Naive B cell (primary cell): ENCODE measurements around the gene CLRN1. TPM values are rescaled to one million over a fixed set of nuclear protein-coding genes. Genes with fewer than 3 reads are reported as not detected.
"Not testable (repeated sequence)": the region's sequence is repeated elsewhere in the genome, so short reads cannot be mapped to it uniquely, and the experiment has no call there.

ENCODE experiments used
- ATAC-seq, 2 donors: fragments of 150-1000 bp; cut with Tn5 transposase; 2 replicates each; pipeline ENCODE4 v1.10.0; 2021; ENCODE audit warnings: low read depth in 2 of 2, mild to moderate bottlenecking in 2 of 2, moderate library complexity in 2 of 2
- DNase-seq: peaks from one replicate; pipeline ENCODE4 v3.0.0; 2022
- H3K27ac Mint-ChIP-seq, 6 donors: one replicate each; pipeline ENCODE4 v1.8.0; 2020 to 2022; ENCODE audit warnings: mild to moderate bottlenecking in 6 of 6, mixed read lengths in 6 of 6, moderate library complexity in 5 of 6, inconsistent platforms in 2 of 6
- H3K27me3 Mint-ChIP-seq, 3 donors: one replicate each; pipeline ENCODE4 v1.8.0; 2021 to 2022; ENCODE audit warnings: mixed read lengths in 3 of 3, mild to moderate bottlenecking in 1 of 3
- H3K36me3 Mint-ChIP-seq, 2 donors: one replicate each; pipeline ENCODE4 v1.8.0; 2020 to 2022; ENCODE audit warnings: mixed read lengths in 2 of 2, inconsistent platforms in 1 of 2, mild to moderate bottlenecking in 1 of 2
- H3K4me1 Mint-ChIP-seq, 3 donors: one replicate each; pipeline ENCODE4 v1.8.0; 2020 to 2022; ENCODE audit warnings: mixed read lengths in 3 of 3, inconsistent platforms in 1 of 3, mild to moderate bottlenecking in 1 of 3, moderate library complexity in 1 of 3
- H3K4me3 Mint-ChIP-seq, 8 donors: one replicate each; pipeline ENCODE4 v1.8.0; 2020 to 2022; ENCODE audit warnings: mild to moderate bottlenecking in 8 of 8, mixed read lengths in 8 of 8, moderate library complexity in 8 of 8, inconsistent platforms in 2 of 8
- H3K9me3 Mint-ChIP-seq, 7 donors: one replicate each; pipeline ENCODE4 v1.8.0; 2020 to 2022; ENCODE audit warnings: mixed read lengths in 7 of 7, mild to moderate bottlenecking in 5 of 7, inconsistent platforms in 2 of 7, moderate library complexity in 1 of 7
- polyA plus RNA-seq, 6 donors: library from polyadenylated mRNA; unstranded; fragments of 300-500 nt; fragmentation: Illumina TruSeq; gene quantifications; one replicate each; pipeline ENCODE4 v1.2.3, GENCODE V29; 2021; ENCODE audit warnings: low read depth in 6 of 6

CLRN1 gene
- polyA plus RNA-seq, 6 donors from 2014 or later: not detected

DNA sequence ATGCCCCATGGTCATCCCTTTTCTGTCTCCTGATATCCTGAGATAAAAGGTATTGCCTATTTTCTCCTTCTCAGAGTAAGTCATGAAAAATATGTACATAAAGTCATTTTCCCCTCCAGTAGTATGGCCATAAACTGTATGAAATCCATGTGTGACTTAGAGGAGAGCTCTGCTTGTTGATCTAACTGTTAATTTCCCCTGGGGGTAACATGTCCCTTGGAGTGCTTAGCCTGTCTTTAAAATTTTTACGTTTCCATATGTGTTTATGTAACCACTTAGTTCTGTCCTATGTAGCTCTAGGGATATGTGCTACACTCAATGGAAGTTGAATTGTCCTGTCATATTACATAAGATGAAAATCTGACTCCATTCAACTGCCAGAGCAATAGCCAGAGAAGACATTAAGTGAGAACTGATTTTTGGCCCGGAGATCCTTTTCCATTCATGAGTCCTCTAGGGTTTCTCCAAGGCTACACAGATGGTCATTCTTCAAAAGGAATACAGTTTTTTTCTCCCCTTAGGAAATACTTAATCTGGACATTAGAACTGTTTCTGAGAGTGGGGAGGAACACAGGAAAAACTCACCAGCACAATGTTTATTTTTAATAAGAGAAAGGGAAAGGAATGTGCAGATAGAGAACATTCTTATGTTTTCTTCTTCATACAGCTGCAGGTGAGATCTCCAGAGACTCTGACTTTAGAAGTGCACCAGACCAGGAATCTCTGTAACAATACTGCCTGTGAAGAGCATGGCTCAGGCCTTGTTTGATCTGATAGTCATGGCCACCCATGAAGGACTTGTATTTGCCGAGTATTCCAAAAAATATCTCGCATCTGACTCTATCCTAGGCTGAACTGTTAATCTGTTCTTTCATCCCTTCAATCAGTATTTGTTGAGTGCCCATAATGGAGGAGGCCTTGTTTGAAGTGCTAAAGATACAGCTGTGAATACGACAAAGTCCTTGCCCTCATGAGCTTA is 29.8 kb upstream of the CLRN1 start:
- Mint-ChIP-seq H3K36me3 (no peaks in the 10 kb centered on the region), H3K27me3 (peaks cover 0 to 8% (median 5%) of the 10 kb centered on the region in 3 donors), H3K4me3 (no peak overlapping the region), H3K9me3 (peaks cover 0 to 9% (median 6%) of the 10 kb centered on the region in 7 donors), H3K4me1 (no peaks in the 10 kb centered on the region), H3K27ac (no peak overlapping the region)
- ATAC-seq (no peak), DNase-seq (no peak)

DNA sequence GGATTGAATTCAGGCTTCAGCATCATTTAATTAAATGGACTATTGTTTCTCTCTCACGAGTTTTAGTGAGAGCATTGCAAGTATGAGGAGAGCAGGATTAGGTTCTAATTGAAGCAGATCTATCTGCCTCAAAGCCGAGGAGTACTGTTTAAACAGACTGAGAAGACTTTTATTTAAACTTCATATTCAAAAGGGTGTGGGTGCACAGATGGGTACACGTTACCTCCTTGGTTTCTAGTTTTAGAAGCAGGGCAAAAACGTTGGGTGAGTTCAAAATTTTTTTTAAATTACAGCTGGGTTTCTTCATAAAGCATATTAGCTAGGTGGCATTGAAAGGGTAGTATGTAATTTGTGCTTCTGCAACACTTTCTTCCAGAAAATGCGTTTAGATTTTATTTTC is 26.5 kb upstream of the CLRN1 start:
- Mint-ChIP-seq H3K27ac (no peak overlapping the region), H3K27me3 (peaks cover 0 to 5% (median 5%) of the 10 kb centered on the region in 3 donors), H3K36me3 (no peaks in the 10 kb centered on the region), H3K4me1 (no peaks in the 10 kb centered on the region), H3K9me3 (peaks cover 0 to 9% (median 6%) of the 10 kb centered on the region in 7 donors), H3K4me3 (no peak overlapping the region)
- ATAC-seq (no peak), DNase-seq (no peak)

DNA sequence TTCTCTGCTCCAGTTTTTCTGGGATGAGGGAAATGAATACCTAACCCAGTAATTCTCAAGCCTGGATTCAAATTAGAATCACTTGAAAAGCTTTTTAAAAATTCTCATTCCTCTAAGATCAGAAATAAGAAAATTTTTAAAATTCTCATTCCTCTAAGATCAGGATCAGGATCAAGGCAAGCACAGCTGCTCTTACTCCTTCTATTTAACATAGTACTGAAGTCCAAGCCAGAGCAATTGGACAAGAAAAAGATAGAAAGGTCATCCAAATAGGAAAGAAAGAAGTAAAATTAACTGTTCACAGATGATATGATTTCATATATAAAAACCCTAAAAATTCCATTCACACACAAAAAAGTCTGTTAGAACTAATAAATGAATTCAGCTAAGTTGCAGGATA is 24.2 kb upstream of the CLRN1 start:
- no peaks in the 10 kb centered on the region for H3K36me3 Mint-ChIP-seq
- ATAC-seq (no peak), DNase-seq (no peak)
- H3K4me1 Mint-ChIP-seq: no peaks in the 10 kb centered on the region
- peaks cover 0 to 9% (median 6%) of the 10 kb centered on the region in 7 donors for H3K9me3 Mint-ChIP-seq
- H3K4me3 Mint-ChIP-seq: no peak overlapping the region
- no peak overlapping the region for H3K27ac Mint-ChIP-seq
- peaks cover 5 to 22% (median 13%) of the 10 kb centered on the region in 3 donors for H3K27me3 Mint-ChIP-seq

DNA sequence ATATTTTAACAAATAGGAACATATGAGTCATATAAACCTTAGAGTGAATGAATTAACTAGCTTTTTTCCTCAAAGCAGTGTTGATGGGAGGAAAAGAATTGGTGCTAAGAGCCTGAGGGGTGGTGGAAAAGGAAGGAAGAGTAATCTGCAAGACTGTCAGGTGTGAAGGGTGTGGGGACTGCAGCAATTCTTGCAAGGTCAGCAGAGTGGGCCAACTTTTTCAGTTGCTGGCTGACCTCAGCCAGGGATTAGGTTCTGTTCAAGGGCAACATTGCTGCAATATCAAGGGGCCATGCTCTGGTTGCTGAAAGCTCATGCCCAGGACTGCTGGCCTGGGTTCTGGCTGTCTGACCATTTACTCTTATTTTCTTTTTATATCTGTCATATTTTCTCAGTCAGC is 23.0 kb upstream of the CLRN1 start:
- H3K36me3 Mint-ChIP-seq: no peaks in the 10 kb centered on the region
- H3K27ac Mint-ChIP-seq: no peak overlapping the region
- peaks cover 5 to 22% (median 13%) of the 10 kb centered on the region in 3 donors for H3K27me3 Mint-ChIP-seq
- H3K4me1 Mint-ChIP-seq: no peaks in the 10 kb centered on the region
- DNase-seq (no peak), ATAC-seq (no peak)
- H3K9me3 Mint-ChIP-seq: peaks cover 0 to 9% (median 6%) of the 10 kb centered on the region in 7 donors
- no peak overlapping the region for H3K4me3 Mint-ChIP-seq

DNA sequence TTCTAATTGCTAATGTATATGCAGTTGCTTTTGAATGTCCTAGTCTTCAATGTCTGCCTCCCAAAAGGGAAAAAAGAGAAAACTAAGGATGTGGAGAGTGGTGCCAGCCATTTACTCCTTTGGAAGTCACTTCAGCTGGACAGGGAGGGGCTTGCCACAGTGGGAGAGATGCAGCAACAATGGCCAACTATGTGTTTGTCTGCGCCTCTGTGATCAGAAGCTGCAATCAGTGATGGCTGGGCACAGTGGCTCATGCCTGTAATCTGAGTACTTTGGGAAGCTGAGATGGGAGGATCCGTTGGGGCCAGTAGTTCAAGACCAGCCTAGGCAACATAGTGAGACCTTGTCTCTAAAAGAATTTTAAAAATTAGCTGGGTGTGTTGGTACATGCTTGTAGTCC is 16.7 kb upstream of the CLRN1 start:
- no peak overlapping the region for H3K27ac Mint-ChIP-seq
- H3K36me3 Mint-ChIP-seq: peaks cover 0 to 7% of the 10 kb centered on the region in 2 donors
- H3K27me3 Mint-ChIP-seq: peaks cover 5 to 22% (median 8%) of the 10 kb centered on the region in 3 donors
- H3K9me3 Mint-ChIP-seq: peaks cover 0 to 8% (median 4%) of the 10 kb centered on the region in 7 donors
- ATAC-seq (no peak), DNase-seq (no peak)
- H3K4me1 Mint-ChIP-seq: peaks cover 5 to 7% (median 5%) of the 10 kb centered on the region in 3 donors
- no peak overlapping the region for H3K4me3 Mint-ChIP-seq

DNA sequence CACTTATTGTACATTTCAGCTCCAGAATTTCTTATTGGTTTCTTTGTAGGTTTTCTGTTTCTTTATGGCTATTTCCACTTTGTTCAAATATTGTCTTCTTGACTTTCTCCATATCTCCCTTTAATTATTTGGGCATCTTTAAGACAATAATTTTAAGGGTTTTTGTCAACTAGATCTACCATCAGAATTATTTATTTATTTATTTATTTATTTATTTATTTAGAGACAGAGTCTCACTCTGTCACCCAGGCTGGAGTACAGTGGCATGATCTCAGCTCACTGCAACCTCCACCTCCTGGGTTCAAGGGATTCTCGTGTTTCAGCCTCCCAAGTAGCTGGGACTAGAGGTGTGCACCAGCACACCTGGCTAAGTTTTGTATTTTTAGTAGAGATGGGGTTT is 15.9 kb upstream of the CLRN1 start:
- not testable (repeated sequence) for H3K9me3 Mint-ChIP-seq, H3K4me1 Mint-ChIP-seq, ATAC-seq, DNase-seq, H3K4me3 Mint-ChIP-seq, H3K27ac Mint-ChIP-seq, H3K36me3 Mint-ChIP-seq
- H3K27me3 Mint-ChIP-seq: peaks cover 5 to 22% (median 14%) of the 10 kb centered on the region in 3 donors

DNA sequence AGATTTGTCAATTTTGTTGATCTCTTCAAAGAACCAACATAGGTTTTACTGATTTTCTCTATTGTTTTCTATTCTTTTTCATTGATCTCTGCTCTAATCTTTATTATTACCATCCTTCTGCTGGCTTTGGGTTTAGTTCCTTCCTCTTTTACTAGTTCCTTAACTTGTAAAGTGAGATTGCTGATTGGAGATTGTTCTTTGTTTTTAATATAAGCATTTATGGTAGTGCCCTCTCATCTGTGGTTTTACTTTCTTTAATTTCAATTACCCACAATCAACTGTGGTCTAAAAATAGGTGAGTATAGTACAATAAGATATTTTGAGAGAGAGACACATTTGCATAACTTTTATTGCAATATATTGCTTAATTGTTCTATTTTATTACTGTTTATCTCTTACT is 13.2 kb upstream of the CLRN1 start:
- DNase-seq: no peak
- peaks cover 5 to 7% (median 5%) of the 10 kb centered on the region in 3 donors for H3K4me1 Mint-ChIP-seq

DNA sequence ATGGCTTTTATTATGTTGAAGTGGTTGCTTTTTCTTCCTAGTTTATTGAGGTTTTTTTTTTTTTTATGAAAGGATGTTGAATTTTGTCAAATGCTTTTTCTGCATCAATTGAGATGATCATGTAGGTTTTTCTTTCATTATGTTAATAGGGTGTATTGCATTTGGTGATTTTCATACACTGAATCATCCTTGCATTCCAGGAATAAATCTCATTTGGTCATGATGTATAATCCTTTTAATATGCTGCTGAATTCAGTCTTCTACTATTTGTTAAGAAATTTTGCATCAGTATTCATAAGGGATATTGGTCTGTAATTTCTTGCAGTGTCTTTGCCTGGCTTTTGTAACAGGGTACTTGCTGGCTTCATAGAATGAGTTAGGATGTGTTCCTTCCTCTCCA is 11.5 kb upstream of the CLRN1 start:
- Mint-ChIP-seq H3K9me3 (peaks cover 2 to 8% (median 4%) of the 10 kb centered on the region in 7 donors), H3K27me3 (peaks cover 0 to 10% (median 0%) of the 10 kb centered on the region in 3 donors), H3K36me3 (peaks cover 0 to 7% of the 10 kb centered on the region in 2 donors), H3K4me3 (no peak overlapping the region), H3K4me1 (peaks cover 5 to 7% (median 5%) of the 10 kb centered on the region in 3 donors), H3K27ac (no peak overlapping the region)
- ATAC-seq: no peak
- DNase-seq: no peak

More for the DNA sequence above, 13.2 kb upstream of the CLRN1 start:
- H3K27ac Mint-ChIP-seq: peak overlapping the region in 1 of 6 donors; percentile 1
- no peak overlapping the region for H3K4me3 Mint-ChIP-seq
- peaks cover 0 to 7% of the 10 kb centered on the region in 2 donors for H3K36me3 Mint-ChIP-seq
- ATAC-seq: no peak
- H3K9me3 Mint-ChIP-seq: peaks cover 2 to 8% (median 4%) of the 10 kb centered on the region in 7 donors
- H3K27me3 Mint-ChIP-seq: peaks cover 0 to 10% (median 5%) of the 10 kb centered on the region in 3 donors

DNA sequence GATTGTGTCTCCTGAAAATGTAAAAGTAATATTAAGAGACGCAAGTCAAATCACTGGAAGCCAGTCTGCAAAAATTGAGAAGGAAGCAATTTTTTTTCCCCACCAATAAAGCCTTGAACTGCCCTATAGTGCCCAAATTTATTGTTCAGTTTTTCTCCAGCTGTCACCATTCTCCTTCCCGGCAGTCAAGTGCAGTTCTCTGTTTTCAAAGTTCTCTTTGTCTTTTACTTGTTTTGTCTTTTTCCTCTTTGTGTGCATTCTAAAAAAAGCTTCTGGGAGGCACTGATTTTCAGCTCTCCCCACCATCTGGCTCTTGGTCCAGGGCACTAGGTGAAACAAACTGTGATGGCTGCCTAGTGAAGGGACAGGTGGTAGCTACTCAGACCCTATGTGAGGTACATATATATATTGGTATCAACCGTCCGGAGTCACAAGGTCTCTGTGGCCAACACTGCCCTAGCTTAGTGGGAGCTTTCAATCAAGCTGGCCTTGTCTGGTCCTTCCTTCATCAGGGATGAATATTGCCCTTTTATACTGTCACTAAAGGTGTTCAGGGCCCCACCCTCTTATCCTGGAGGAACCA is 6.1 kb upstream of the CLRN1 start:
- peaks cover 4 to 8% (median 6%) of the 10 kb centered on the region in 3 donors for H3K27me3 Mint-ChIP-seq
- H3K36me3 Mint-ChIP-seq: no peaks in the 10 kb centered on the region
- no peaks in the 10 kb centered on the region for H3K4me1 Mint-ChIP-seq
- no peak for DNase-seq
- no peak for ATAC-seq
- no peaks in the 10 kb centered on the region for H3K9me3 Mint-ChIP-seq
- no peak overlapping the region for H3K27ac Mint-ChIP-seq
- no peak overlapping the region for H3K4me3 Mint-ChIP-seq

DNA sequence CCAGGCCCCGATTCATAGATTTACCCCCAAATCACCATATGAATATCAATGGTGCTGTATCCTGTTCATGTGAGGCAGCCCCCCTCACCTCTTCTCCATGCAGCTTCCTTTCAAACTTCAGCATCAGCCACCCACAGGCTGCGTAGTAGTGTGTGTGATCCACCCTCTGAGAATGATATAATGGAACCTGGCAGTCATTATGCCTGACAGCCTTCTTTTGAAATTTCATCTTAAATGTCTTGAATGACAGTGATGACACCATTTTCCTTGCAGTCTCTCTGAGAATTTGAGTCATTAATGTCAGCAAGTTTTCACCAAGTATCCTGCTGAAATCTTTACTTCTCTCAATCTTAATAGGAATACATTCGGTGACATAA is 3.5 kb upstream of the CLRN1 start:
- no peak for ATAC-seq
- Mint-ChIP-seq H3K36me3 (no peaks in the 10 kb centered on the region), H3K4me3 (no peak overlapping the region), H3K27ac (no peak overlapping the region), H3K9me3 (no peaks in the 10 kb centered on the region), H3K4me1 (no peaks in the 10 kb centered on the region), H3K27me3 (peaks cover 4 to 9% (median 8%) of the 10 kb centered on the region in 3 donors)
- DNase-seq: no peak

DNA sequence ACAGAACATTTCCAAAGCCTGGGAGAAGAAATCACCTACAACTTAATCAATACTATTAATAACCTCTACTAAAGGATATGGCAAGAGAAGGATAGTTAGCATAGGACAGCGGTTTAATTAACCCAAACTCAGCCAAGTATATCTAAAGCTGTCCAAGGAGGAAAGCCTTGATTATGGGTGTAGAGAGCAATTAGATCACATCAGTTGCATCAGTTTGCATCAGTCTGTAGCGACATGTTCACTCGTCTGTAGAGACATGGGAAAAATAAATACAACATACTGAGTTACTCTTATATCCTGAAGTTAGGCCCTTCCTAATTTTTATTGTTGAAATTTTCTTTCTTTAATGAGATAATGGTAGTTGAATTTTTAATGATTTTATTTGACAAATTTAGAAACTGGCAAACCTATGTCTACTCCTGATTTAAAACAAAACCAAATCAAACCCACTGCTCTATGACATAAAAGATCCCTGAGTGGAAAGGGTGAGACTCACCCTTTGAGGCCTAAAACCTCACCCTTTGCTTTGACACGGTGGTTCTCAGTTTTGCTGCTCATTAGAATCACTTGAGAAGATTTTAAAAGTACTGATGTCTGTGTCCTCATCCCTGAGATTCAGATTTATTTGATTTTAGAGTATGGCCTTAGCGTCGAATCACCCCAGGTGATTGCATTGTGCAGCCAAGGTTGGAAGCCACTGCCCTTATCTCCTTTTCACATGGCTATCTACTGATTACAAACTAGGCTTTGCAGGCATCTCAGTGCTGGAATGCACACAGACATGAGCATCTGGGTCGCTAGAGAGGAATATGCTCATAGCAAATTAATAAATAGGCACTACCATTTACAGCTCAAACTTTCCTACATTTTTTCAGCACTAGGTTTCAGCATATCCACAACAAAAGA is 2.8 kb upstream of the CLRN1 start:
- H3K27me3 Mint-ChIP-seq: peaks cover 8 to 9% (median 8%) of the 10 kb centered on the region in 3 donors
- H3K27ac Mint-ChIP-seq: no peak overlapping the region
- DNase-seq (no peak), ATAC-seq (no peak)
- H3K4me1 Mint-ChIP-seq: no peaks in the 10 kb centered on the region
- no peaks in the 10 kb centered on the region for H3K36me3 Mint-ChIP-seq
- H3K4me3 Mint-ChIP-seq: no peak overlapping the region
- H3K9me3 Mint-ChIP-seq: no peaks in the 10 kb centered on the region

DNA sequence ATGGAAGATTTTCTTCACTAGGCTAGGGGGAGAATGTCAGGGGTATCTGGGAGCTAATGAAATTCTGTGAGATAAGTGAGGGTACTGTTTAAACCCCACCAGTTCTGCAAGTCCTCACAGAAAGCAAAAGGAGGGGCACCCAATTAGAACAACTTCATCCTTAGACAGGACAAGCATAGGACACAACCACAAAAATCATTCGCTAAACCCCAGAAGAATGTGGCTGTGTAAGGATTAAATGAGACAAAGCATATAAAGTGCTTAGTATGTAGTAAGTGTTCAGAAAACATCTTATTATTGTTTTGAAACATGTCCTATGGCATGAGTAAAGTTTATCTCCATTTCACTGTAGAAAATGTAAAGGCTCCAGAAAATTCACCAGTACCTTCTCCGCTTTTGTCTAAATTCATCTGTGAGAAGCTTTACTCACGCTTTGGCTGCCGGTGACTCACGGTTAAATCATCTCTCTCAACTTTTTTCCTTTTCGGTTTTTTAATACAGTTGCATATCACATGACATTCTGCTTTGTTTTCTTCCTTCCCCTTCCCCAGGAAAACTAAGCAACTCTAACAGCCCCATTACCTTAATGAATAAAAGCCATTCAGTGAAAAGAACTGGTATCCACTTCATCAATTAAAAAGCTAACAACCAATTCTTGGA is 1.7 kb downstream of the CLRN1 start:
- H3K4me1 Mint-ChIP-seq: no peaks in the 10 kb centered on the region
- no peak overlapping the region for H3K27ac Mint-ChIP-seq
- H3K27me3 Mint-ChIP-seq: peaks cover 0 to 9% (median 5%) of the 10 kb centered on the region in 3 donors
- ATAC-seq (no peak), DNase-seq (no peak)
- no peaks in the 10 kb centered on the region for H3K36me3 Mint-ChIP-seq
- no peak overlapping the region for H3K4me3 Mint-ChIP-seq
- no peaks in the 10 kb centered on the region for H3K9me3 Mint-ChIP-seq
